ENCODE measurements around the gene PAH. TPM values are rescaled to one million over a fixed set of nuclear protein-coding genes. Genes with fewer than 3 reads are reported as not detected.

PAH gene
- total RNA-seq, 3 donors from 2014 or later: 2.8 TPM; not detected in 2

GRCh38 chr12:102918840-102919239 lies 1.8 kb upstream of the PAH start:
- no peaks in the 10 kb centered on the region for H3K36me3 ChIP-seq
- H3K4me1 ChIP-seq: peaks cover 0 to 3% of the 10 kb centered on the region in 2 donors
- H3K27me3 ChIP-seq: no peaks in the 10 kb centered on the region
- DNase-seq (ENCODE audit: low spot score in 2 of 2): no peak
- H3K27ac ChIP-seq: no peak overlapping the region
- no peaks in the 10 kb centered on the region for H3K9me3 ChIP-seq
- no peak for TF ChIP-seq POLR2AphosphoS5 (IDR thresholded peaks at IDR 0.05)
- TF ChIP-seq POLR2A (IDR thresholded peaks at IDR 0.05): no peak
- TF ChIP-seq CTCF (IDR thresholded peaks at IDR 0.05): no peak
- intact Hi-C loops (cut with DNase I; ENCODE audit: low total_unique reads): no loop called here
- H3K4me3 ChIP-seq: no peak overlapping the region

GRCh38 chr12:102916252-102917025 lies 605 bp downstream of the PAH start:
- Histone ChIP-seq H3K4me3 (peak overlapping the region in 1 of 3 donors; percentile 51), H3K4me1 (peaks cover 0 to 3% of the 10 kb centered on the region in 2 donors), H3K9me3 (no peaks in the 10 kb centered on the region), H3K36me3 (no peaks in the 10 kb centered on the region), H3K27me3 (no peaks in the 10 kb centered on the region), H3K27ac (peak overlapping the region in 1 of 2 donors; percentile 30)
- TF ChIP-seq POLR2AphosphoS5 (IDR thresholded peaks at IDR 0.05): no peak
- no peak for TF ChIP-seq POLR2A (IDR thresholded peaks at IDR 0.05)
- no peak for TF ChIP-seq CTCF (IDR thresholded peaks at IDR 0.05)
- no peak for DNase-seq (ENCODE audit: low spot score in 2 of 2)
- intact Hi-C loops (cut with DNase I; ENCODE audit: low total_unique reads): no loop called here

DNA sequence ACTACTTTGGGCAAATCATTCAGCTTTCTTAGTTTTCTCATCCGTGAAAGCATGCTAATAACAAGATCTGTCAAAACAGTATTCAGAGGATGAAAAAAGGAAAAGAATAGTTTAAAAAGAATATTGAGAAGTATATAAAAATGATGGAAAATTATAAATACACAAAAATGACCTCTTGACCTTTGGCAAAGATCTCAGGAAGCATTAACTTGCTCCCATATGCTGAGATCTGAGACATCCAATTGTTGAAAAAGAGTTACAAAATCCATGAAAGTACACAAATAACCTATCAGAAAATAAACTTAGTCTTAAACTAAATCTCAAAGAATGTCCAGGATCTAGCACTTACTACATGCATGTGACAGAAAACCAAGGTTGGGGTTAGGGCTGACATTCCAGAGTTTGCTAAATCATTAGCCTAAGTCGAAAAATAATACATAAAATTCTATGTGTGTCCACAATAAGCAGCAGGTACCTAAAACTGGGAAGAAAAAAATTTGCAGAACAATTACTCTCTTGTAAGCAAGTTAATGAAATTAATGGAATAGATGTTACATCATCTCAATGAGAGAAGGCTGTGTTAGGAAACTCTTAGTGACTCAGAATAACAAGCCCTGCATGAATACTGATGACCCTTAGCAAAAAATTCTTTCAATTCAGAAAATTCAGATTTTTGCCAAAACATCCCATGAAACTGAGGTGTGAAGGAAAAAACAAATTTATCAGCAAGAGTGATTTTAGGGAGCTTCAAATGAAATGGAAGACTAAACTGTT lies 3.4 kb downstream of the PAH start:
- TF ChIP-seq POLR2AphosphoS5 (IDR thresholded peaks at IDR 0.05) (no peak), CTCF (IDR thresholded peaks at IDR 0.05) (no peak), POLR2A (IDR thresholded peaks at IDR 0.05) (no peak)
- H3K36me3 ChIP-seq: no peaks in the 10 kb centered on the region
- no peak overlapping the region for H3K27ac ChIP-seq
- H3K9me3 ChIP-seq: no peaks in the 10 kb centered on the region
- intact Hi-C loops (cut with DNase I; ENCODE audit: low total_unique reads): no loop called here
- H3K4me3 ChIP-seq: no peak overlapping the region
- no peaks in the 10 kb centered on the region for H3K27me3 ChIP-seq
- H3K4me1 ChIP-seq: peaks cover 0 to 3% of the 10 kb centered on the region in 2 donors
- no peak for DNase-seq (ENCODE audit: low spot score in 2 of 2)

DNA sequence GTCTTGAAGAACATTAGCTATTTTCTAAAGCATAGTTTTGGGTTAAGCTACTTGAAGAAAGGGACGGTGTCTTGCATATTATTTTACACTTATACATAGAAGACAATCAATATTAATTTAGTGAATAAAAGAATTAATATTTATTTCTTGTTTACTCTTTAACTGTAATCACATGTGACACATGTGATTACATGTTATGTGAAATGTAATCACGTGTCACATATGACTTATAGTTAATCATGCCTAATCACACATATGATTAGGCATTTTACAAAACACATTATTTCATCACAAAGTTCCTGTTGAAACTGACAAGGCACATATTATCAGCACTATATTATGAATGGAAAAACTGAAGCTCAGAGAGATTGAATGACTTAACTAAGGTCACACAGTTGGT lies 4.8 kb downstream of the PAH start:
- no peak for DNase-seq (ENCODE audit: low spot score in 2 of 2)
- no peak overlapping the region for H3K27ac ChIP-seq
- H3K9me3 ChIP-seq: no peaks in the 10 kb centered on the region
- intact Hi-C loops (cut with DNase I; ENCODE audit: low total_unique reads): no loop called here
- H3K36me3 ChIP-seq: no peaks in the 10 kb centered on the region
- no peaks in the 10 kb centered on the region for H3K27me3 ChIP-seq
- TF ChIP-seq POLR2A (IDR thresholded peaks at IDR 0.05) (no peak), CTCF (IDR thresholded peaks at IDR 0.05) (no peak), POLR2AphosphoS5 (IDR thresholded peaks at IDR 0.05) (no peak)
- H3K4me3 ChIP-seq: no peak overlapping the region
- H3K4me1 ChIP-seq: peaks cover 0 to 3% of the 10 kb centered on the region in 2 donors

DNA sequence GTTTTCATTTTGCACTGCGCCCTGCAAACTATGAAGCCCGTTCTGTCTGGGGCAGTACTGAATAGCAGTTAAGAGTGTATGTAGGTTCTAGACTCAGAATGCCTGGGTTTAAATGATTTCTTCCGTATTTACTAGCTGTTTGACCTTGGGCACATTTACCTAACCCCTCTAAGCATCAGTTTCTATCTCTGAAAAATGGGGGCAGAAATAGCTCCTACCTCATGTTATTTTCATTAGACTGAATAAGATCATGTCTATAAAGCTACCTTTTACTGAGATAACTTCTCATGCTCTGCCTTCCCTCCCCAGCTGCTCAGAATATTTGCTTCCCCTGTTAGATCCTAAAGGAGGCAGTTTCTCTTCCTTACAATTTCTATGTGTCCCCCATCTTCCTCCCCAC lies 5.7 kb downstream of the PAH start:
- intact Hi-C loops (cut with DNase I; ENCODE audit: low total_unique reads): no loop called here
- TF ChIP-seq POLR2AphosphoS5 (IDR thresholded peaks at IDR 0.05) (no peak), POLR2A (IDR thresholded peaks at IDR 0.05) (no peak), CTCF (IDR thresholded peaks at IDR 0.05) (no peak)
- H3K27ac ChIP-seq: no peak overlapping the region

More for the DNA sequence above, 5.7 kb downstream of the PAH start:
- Histone ChIP-seq H3K9me3 (no peaks in the 10 kb centered on the region), H3K36me3 (no peaks in the 10 kb centered on the region), H3K4me3 (no peak overlapping the region), H3K4me1 (no peaks in the 10 kb centered on the region), H3K27me3 (no peaks in the 10 kb centered on the region)
- no peak for DNase-seq (ENCODE audit: low spot score in 2 of 2)

Data from breast epithelium (tissue), 4 donors.